Liver (tissue), 2 donors: ENCODE measurements around the gene STARD3.

Experiments used
- YY1 ChIP-seq: IDR thresholded peaks from 2 replicates; pipeline ENCODE4 v1.6.1; 2016; ENCODE audit warnings: antibody characterized with exemption, mild to moderate bottlenecking
- TF ChIP-seq, protein P1 (sequence below): fragments of 150-350 bp; IDR thresholded peaks from 2 replicates; pipeline ENCODE4 v1.5.1; 2017; ENCODE audit warnings: improper control_type of control experiment, low read depth, low read length; ENCODE audit not compliant: missing input control
- TF ChIP-seq, protein P2 (sequence below): IDR thresholded peaks from 2 replicates; pipeline ENCODE4 v1.6.1; 2016; ENCODE audit warnings: antibody characterized with exemption
- TF ChIP-seq, protein P3 (sequence below): IDR thresholded peaks from 2 replicates; pipeline ENCODE4 v1.6.1; 2016; ENCODE audit warnings: antibody characterized with exemption, mild to moderate bottlenecking
- donor health status: healthy.

DNA sequence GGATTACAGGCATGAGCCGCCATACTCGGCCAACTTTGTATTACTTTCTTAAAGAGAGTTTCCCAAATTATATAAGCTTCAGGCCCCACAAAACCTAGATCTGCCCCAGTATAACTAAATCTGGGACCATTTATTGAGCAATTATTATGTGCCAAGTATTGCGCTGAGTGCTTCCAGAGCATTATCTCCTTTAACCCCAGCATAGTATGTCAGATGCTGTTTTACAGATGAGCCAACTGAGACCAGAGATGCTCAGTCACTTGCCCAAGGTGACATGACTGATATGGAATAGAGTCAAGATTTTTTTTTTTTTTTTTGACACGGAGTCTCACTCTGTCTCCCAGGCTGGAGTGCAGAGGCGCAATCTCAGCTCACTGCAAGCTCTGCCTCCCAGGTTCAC is 61.0 kb downstream of the STARD3 start:
- TF ChIP-seq, protein P1, sequence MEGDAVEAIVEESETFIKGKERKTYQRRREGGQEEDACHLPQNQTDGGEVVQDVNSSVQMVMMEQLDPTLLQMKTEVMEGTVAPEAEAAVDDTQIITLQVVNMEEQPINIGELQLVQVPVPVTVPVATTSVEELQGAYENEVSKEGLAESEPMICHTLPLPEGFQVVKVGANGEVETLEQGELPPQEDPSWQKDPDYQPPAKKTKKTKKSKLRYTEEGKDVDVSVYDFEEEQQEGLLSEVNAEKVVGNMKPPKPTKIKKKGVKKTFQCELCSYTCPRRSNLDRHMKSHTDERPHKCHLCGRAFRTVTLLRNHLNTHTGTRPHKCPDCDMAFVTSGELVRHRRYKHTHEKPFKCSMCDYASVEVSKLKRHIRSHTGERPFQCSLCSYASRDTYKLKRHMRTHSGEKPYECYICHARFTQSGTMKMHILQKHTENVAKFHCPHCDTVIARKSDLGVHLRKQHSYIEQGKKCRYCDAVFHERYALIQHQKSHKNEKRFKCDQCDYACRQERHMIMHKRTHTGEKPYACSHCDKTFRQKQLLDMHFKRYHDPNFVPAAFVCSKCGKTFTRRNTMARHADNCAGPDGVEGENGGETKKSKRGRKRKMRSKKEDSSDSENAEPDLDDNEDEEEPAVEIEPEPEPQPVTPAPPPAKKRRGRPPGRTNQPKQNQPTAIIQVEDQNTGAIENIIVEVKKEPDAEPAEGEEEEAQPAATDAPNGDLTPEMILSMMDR: no peak
- TF ChIP-seq, protein P2, sequence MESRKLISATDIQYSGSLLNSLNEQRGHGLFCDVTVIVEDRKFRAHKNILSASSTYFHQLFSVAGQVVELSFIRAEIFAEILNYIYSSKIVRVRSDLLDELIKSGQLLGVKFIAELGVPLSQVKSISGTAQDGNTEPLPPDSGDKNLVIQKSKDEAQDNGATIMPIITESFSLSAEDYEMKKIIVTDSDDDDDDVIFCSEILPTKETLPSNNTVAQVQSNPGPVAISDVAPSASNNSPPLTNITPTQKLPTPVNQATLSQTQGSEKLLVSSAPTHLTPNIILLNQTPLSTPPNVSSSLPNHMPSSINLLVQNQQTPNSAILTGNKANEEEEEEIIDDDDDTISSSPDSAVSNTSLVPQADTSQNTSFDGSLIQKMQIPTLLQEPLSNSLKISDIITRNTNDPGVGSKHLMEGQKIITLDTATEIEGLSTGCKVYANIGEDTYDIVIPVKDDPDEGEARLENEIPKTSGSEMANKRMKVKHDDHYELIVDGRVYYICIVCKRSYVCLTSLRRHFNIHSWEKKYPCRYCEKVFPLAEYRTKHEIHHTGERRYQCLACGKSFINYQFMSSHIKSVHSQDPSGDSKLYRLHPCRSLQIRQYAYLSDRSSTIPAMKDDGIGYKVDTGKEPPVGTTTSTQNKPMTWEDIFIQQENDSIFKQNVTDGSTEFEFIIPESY: no peak
- no peak for TF ChIP-seq YY1
- TF ChIP-seq, protein P3, sequence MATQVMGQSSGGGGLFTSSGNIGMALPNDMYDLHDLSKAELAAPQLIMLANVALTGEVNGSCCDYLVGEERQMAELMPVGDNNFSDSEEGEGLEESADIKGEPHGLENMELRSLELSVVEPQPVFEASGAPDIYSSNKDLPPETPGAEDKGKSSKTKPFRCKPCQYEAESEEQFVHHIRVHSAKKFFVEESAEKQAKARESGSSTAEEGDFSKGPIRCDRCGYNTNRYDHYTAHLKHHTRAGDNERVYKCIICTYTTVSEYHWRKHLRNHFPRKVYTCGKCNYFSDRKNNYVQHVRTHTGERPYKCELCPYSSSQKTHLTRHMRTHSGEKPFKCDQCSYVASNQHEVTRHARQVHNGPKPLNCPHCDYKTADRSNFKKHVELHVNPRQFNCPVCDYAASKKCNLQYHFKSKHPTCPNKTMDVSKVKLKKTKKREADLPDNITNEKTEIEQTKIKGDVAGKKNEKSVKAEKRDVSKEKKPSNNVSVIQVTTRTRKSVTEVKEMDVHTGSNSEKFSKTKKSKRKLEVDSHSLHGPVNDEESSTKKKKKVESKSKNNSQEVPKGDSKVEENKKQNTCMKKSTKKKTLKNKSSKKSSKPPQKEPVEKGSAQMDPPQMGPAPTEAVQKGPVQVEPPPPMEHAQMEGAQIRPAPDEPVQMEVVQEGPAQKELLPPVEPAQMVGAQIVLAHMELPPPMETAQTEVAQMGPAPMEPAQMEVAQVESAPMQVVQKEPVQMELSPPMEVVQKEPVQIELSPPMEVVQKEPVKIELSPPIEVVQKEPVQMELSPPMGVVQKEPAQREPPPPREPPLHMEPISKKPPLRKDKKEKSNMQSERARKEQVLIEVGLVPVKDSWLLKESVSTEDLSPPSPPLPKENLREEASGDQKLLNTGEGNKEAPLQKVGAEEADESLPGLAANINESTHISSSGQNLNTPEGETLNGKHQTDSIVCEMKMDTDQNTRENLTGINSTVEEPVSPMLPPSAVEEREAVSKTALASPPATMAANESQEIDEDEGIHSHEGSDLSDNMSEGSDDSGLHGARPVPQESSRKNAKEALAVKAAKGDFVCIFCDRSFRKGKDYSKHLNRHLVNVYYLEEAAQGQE: no peak
